ENCODE data around the gene SMU1. TPM values are rescaled to one million over a fixed set of nuclear protein-coding genes. Genes with fewer than 3 reads are reported as not detected.
"Not testable (repeated sequence)": the region's sequence is repeated elsewhere in the genome, so short reads cannot be mapped to it uniquely, and the experiment has no call there.

Gene SMU1
- total RNA-seq, 1 experiment from 2014 or later, result 30.3 TPM

DNA sequence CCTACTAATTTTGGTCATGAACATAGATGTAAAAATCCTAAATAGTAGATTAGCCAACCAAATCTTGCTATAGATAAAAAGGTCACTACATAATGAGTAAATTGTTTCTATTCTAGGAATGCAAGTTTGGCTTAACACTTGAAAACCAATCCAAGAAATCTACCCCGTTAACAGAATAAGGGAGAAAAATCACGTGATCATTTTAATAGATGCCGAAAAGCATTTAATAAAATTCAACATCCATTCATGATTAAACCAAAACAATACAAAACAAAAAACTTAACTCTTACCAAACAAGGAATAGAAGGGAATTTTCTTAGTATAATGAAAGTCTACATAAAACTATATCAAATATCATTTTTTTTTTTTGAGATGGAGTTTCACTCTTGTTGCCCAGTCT lies 20.7 kb upstream of the SMU1 start:
- ATAC-seq, result no peak

DNA sequence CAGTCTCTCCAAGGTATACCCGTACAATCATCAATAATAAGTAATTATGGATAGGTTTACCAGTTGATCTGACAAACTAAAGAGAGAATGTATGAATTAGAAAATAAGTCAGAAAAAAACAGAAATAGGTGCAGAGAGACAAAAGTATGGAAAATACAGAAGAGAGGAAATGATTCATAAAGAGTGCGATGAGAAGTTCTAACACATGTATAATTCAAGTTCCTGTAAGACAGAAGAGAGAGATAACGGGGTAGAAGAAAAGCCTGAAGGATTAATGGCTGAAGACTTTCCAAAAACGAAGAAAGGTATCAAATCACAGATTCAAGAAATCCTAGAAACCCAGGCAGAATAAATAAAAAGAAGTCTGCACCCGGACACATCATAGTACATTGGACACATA lies 16.2 kb upstream of the SMU1 start:
- no peak for TF ChIP-seq POLR2AphosphoS5 (IDR thresholded peaks at IDR 0.05; ENCODE audit: low read depth, low read length)
- Histone ChIP-seq H3K4me3 (ENCODE audit: low read depth in 2 of 2, low read length in 2 of 2) (no peak overlapping the region), H3K27me3 (ENCODE audit: control insufficient read depth, insufficient read depth, low read length) (no peaks in the 10 kb centered on the region), H3K4me1 (ENCODE audit: control insufficient read depth, insufficient read depth, low read length) (no peaks in the 10 kb centered on the region), H3K36me3 (ENCODE audit: control insufficient read depth, insufficient read depth, low read length) (no peaks in the 10 kb centered on the region), H3K27ac (ENCODE audit: low read length) (no peak overlapping the region), H3K9me3 (ENCODE audit: control insufficient read depth, insufficient read depth, low read depth, low read length) (no peaks in the 10 kb centered on the region)
- DNase-seq (ENCODE audit: low read depth, low spot score), result no peak
- intact Hi-C loops (cut with micrococcal nuclease; ENCODE audit: unreplicated experiment) (no loop called here), in situ Hi-C loops (cut with HindIII; ENCODE audit: low pct_unique_long_range_greater_than_20kb, low sequenced_read_pairs) (no loop called here)
- ChIA-PET POLR2A (no interaction called here), CTCF (no interaction called here)
- no TSS peak for BruUV-seq (replicated peaks)
- no peak for ATAC-seq

More for the DNA sequence above, 20.7 kb upstream of the SMU1 start:
- intact Hi-C loops (cut with micrococcal nuclease; ENCODE audit: unreplicated experiment), result no loop called here
- in situ Hi-C loops (cut with HindIII; ENCODE audit: low pct_unique_long_range_greater_than_20kb, low sequenced_read_pairs), result no loop called here
- ChIA-PET POLR2A (no interaction called here), CTCF (no interaction called here)
- no TSS peak for BruUV-seq (replicated peaks)
- peaks cover 4% of the 10 kb centered on the region; the same call in 1 of the 2 replicates for H3K4me1 ChIP-seq (ENCODE audit: control insufficient read depth, insufficient read depth, low read length)
- no peak for DNase-seq (ENCODE audit: low read depth, low spot score)
- no peaks in the 10 kb centered on the region for H3K36me3 ChIP-seq (ENCODE audit: control insufficient read depth, insufficient read depth, low read length)
- no peak overlapping the region for H3K27ac ChIP-seq (ENCODE audit: low read length)
- no peaks in the 10 kb centered on the region for H3K27me3 ChIP-seq (ENCODE audit: control insufficient read depth, insufficient read depth, low read length)
- TF ChIP-seq TCF7L2 (IDR thresholded peaks at IDR 0.05; ENCODE audit: low read depth, low read length) (no peak), POLR2AphosphoS5 (IDR thresholded peaks at IDR 0.05; ENCODE audit: low read depth, low read length) (no peak), SIN3A (IDR thresholded peaks at IDR 0.05; ENCODE audit: borderline replicate concordance, insufficient read depth, low read depth, low read length) (no peak)
- TF ChIP-seq, protein P1, sequence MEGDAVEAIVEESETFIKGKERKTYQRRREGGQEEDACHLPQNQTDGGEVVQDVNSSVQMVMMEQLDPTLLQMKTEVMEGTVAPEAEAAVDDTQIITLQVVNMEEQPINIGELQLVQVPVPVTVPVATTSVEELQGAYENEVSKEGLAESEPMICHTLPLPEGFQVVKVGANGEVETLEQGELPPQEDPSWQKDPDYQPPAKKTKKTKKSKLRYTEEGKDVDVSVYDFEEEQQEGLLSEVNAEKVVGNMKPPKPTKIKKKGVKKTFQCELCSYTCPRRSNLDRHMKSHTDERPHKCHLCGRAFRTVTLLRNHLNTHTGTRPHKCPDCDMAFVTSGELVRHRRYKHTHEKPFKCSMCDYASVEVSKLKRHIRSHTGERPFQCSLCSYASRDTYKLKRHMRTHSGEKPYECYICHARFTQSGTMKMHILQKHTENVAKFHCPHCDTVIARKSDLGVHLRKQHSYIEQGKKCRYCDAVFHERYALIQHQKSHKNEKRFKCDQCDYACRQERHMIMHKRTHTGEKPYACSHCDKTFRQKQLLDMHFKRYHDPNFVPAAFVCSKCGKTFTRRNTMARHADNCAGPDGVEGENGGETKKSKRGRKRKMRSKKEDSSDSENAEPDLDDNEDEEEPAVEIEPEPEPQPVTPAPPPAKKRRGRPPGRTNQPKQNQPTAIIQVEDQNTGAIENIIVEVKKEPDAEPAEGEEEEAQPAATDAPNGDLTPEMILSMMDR (IDR thresholded peaks at IDR 0.05), result no peak
- TF ChIP-seq, protein P2, sequence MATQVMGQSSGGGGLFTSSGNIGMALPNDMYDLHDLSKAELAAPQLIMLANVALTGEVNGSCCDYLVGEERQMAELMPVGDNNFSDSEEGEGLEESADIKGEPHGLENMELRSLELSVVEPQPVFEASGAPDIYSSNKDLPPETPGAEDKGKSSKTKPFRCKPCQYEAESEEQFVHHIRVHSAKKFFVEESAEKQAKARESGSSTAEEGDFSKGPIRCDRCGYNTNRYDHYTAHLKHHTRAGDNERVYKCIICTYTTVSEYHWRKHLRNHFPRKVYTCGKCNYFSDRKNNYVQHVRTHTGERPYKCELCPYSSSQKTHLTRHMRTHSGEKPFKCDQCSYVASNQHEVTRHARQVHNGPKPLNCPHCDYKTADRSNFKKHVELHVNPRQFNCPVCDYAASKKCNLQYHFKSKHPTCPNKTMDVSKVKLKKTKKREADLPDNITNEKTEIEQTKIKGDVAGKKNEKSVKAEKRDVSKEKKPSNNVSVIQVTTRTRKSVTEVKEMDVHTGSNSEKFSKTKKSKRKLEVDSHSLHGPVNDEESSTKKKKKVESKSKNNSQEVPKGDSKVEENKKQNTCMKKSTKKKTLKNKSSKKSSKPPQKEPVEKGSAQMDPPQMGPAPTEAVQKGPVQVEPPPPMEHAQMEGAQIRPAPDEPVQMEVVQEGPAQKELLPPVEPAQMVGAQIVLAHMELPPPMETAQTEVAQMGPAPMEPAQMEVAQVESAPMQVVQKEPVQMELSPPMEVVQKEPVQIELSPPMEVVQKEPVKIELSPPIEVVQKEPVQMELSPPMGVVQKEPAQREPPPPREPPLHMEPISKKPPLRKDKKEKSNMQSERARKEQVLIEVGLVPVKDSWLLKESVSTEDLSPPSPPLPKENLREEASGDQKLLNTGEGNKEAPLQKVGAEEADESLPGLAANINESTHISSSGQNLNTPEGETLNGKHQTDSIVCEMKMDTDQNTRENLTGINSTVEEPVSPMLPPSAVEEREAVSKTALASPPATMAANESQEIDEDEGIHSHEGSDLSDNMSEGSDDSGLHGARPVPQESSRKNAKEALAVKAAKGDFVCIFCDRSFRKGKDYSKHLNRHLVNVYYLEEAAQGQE (IDR thresholded peaks at IDR 0.05; ENCODE audit: insufficient read depth in 1 of 2, low read depth in 2 of 2, low read length in 1 of 2), result no peak
- no peaks in the 10 kb centered on the region for H3K9me3 ChIP-seq (ENCODE audit: control insufficient read depth, insufficient read depth, low read depth, low read length)
- no peak overlapping the region for H3K4me3 ChIP-seq (ENCODE audit: low read depth in 2 of 2, low read length in 2 of 2)

DNA sequence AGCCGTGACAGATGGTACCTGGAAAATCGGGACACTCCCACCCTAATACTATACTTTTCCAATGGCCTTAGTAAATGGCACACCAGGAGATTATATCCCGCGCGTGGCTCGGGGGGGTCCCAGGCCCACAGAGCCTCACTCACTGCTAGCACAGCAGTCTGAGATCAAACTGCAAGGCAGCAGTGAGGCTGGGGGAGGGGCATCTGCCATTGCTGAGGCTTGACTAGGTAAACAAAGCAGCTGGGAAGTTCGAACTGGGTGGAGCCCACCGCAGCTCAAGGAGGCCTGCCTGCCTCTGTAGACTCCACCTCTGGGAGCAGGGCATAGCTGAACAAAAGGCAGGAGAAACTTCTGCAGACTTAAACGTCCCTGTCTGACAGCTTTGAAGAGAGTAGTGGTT lies 9.2 kb upstream of the SMU1 start:
- DNase-seq (ENCODE audit: low read depth, low spot score); H3K27ac ChIP-seq (ENCODE audit: low read length); in situ Hi-C loops (cut with HindIII; ENCODE audit: low pct_unique_long_range_greater_than_20kb, low sequenced_read_pairs); H3K27me3 ChIP-seq (ENCODE audit: control insufficient read depth, insufficient read depth, low read length); H3K4me1 ChIP-seq (ENCODE audit: control insufficient read depth, insufficient read depth, low read length); H3K9me3 ChIP-seq (ENCODE audit: control insufficient read depth, insufficient read depth, low read depth, low read length); POLR2A ChIA-PET; H3K4me3 ChIP-seq (ENCODE audit: low read depth in 2 of 2, low read length in 2 of 2); H3K36me3 ChIP-seq (ENCODE audit: control insufficient read depth, insufficient read depth, low read length); CTCF ChIA-PET; BruUV-seq (replicated peaks); intact Hi-C loops (cut with micrococcal nuclease; ENCODE audit: unreplicated experiment); ATAC-seq: not testable (repeated sequence)

Data from Panc1 (cell line).